Activated T-cell treated with anti-CD3 and anti-CD28 coated beads, Interleukin-2, amount 50 U/mL, for 4 hours (primary cell): ENCODE data around the gene TBX21. TPM values are rescaled to one million over a fixed set of nuclear protein-coding genes. Genes with fewer than 3 reads are reported as not detected.
"Not testable (repeated sequence)": the region's sequence is repeated elsewhere in the genome, so short reads cannot be mapped to it uniquely, and the experiment has no call there.

Experiments
- ATAC-seq, 2 donors: fragments of 200-7000 bp; cut with Tn5 transposase; one replicate each; pipeline ENCODE4 v1.10.0; 2021
- DNase-seq: peaks from one replicate; pipeline ENCODE4 v3.0.0-alpha.2; 2020
- H3K27me3 Mint-ChIP-seq: one replicate; pipeline ENCODE4 v1.8.0; 2021; ENCODE audit warnings: low read depth, mixed read lengths
- H3K36me3 Mint-ChIP-seq: one replicate; pipeline ENCODE4 v1.8.0; 2022; ENCODE audit warnings: mixed read lengths; ENCODE audit not compliant: insufficient read depth
- H3K4me1 Mint-ChIP-seq: one replicate; pipeline ENCODE4 v1.8.0; 2021; ENCODE audit warnings: low read depth, mixed read lengths
- H3K4me3 Mint-ChIP-seq: one replicate; pipeline ENCODE4 v1.8.0; 2021; ENCODE audit warnings: mild to moderate bottlenecking, moderate library complexity, mixed read lengths
- H3K9me3 Mint-ChIP-seq: one replicate; pipeline ENCODE4 v1.8.0; 2021; ENCODE audit warnings: mixed read lengths
- total RNA-seq, 3 donors: library from RNA; stranded (reverse); gene quantifications; one replicate each; pipeline ENCODE4 v1.2.1, GENCODE V29; 2021

Gene TBX21
- total RNA-seq, 3 donors from 2014 or later = 77.8 to 111 (median 101) TPM

- peak; percentile 35 to 46 for ATAC-seq
- peak overlapping the region; percentile 35 for H3K4me3 Mint-ChIP-seq
- no peak for DNase-seq
- no peaks in the 10 kb centered on the region for H3K9me3 Mint-ChIP-seq
- H3K36me3 Mint-ChIP-seq = peaks cover 47% of the 10 kb centered on the region
- peaks cover 48% of the 10 kb centered on the region for H3K4me1 Mint-ChIP-seq
- H3K27me3 Mint-ChIP-seq = no peaks in the 10 kb centered on the region
Measured at GRCh38 chr17:47741109-47741792, 8.2 kb downstream of the TBX21 start.

GRCh38 chr17:47741793-47742145 lies 8.7 kb downstream of the TBX21 start:
- peak in 1 of 2 donors; percentile 25 for ATAC-seq
- peaks cover 43% of the 10 kb centered on the region for H3K4me1 Mint-ChIP-seq
- DNase-seq = no peak

GRCh38 chr17:47742319-47743181 lies 9.5 kb downstream of the TBX21 start:
- Mint-ChIP-seq H3K9me3 (no peaks in the 10 kb centered on the region), H3K36me3 (peaks cover 35% of the 10 kb centered on the region), H3K4me3 (peak overlapping the region; percentile 50), H3K4me1 (peaks cover 36% of the 10 kb centered on the region), H3K27me3 (no peaks in the 10 kb centered on the region)
- peak; percentile 50 to 56 for ATAC-seq
- DNase-seq = peak; percentile 45

More at GRCh38 chr17:47741793-47742145, 8.7 kb downstream of the TBX21 start:
- Mint-ChIP-seq H3K4me3 (peak overlapping the region; percentile 35), H3K27me3 (no peaks in the 10 kb centered on the region), H3K36me3 (peaks cover 43% of the 10 kb centered on the region), H3K9me3 (no peaks in the 10 kb centered on the region)

GRCh38 chr17:47744168-47745036 lies 11.4 kb downstream of the TBX21 start:
- no peak for DNase-seq
- peaks cover 34% of the 10 kb centered on the region for H3K36me3 Mint-ChIP-seq
- peaks cover 28% of the 10 kb centered on the region for H3K4me1 Mint-ChIP-seq
- H3K4me3 Mint-ChIP-seq = no peak overlapping the region
- ATAC-seq = no peak
- H3K27me3 Mint-ChIP-seq = no peaks in the 10 kb centered on the region
- H3K9me3 Mint-ChIP-seq = no peaks in the 10 kb centered on the region

GRCh38 chr17:47745037-47745380 lies 12.0 kb downstream of the TBX21 start:
- H3K27me3 Mint-ChIP-seq = no peaks in the 10 kb centered on the region
- no peaks in the 10 kb centered on the region for H3K9me3 Mint-ChIP-seq
- peaks cover 28% of the 10 kb centered on the region for H3K4me1 Mint-ChIP-seq
- H3K4me3 Mint-ChIP-seq = no peak overlapping the region
- no peak for ATAC-seq
- H3K36me3 Mint-ChIP-seq = peaks cover 35% of the 10 kb centered on the region
- no peak for DNase-seq

- no peak for ATAC-seq
- no peak overlapping the region for H3K4me3 Mint-ChIP-seq
- H3K9me3 Mint-ChIP-seq = no peaks in the 10 kb centered on the region
- peaks cover 6% of the 10 kb centered on the region for H3K36me3 Mint-ChIP-seq
- peaks cover 4% of the 10 kb centered on the region for H3K4me1 Mint-ChIP-seq
- H3K27me3 Mint-ChIP-seq = peaks cover 2% of the 10 kb centered on the region
- no peak for DNase-seq
Measured at GRCh38 chr17:47751471-47751870, 18.4 kb downstream of the TBX21 start.

- no peak overlapping the region for H3K4me3 Mint-ChIP-seq
- peaks cover 9% of the 10 kb centered on the region for H3K9me3 Mint-ChIP-seq
- H3K4me1 Mint-ChIP-seq = no peaks in the 10 kb centered on the region
- peaks cover 2% of the 10 kb centered on the region for H3K36me3 Mint-ChIP-seq
- DNase-seq = no peak
- H3K27me3 Mint-ChIP-seq = peaks cover 5% of the 10 kb centered on the region
- ATAC-seq = no peak
Measured at GRCh38 chr17:47757386-47757785, 24.4 kb downstream of the TBX21 start.

GRCh38 chr17:47760409-47761140 lies 27.5 kb downstream of the TBX21 start:
- no peak for ATAC-seq
- peaks cover 14% of the 10 kb centered on the region for H3K9me3 Mint-ChIP-seq
- no peak for DNase-seq
- peaks cover 4% of the 10 kb centered on the region for H3K27me3 Mint-ChIP-seq
- no peak overlapping the region for H3K4me3 Mint-ChIP-seq
- peaks cover 17% of the 10 kb centered on the region for H3K4me1 Mint-ChIP-seq
- H3K36me3 Mint-ChIP-seq = no peaks in the 10 kb centered on the region

- no peak for DNase-seq
- H3K4me3 Mint-ChIP-seq = no peak overlapping the region
- peaks cover 10% of the 10 kb centered on the region for H3K27me3 Mint-ChIP-seq
- H3K4me1 Mint-ChIP-seq = peaks cover 17% of the 10 kb centered on the region
- no peak for ATAC-seq
- H3K9me3 Mint-ChIP-seq = peaks cover 14% of the 10 kb centered on the region
- no peaks in the 10 kb centered on the region for H3K36me3 Mint-ChIP-seq
Measured at GRCh38 chr17:47762728-47763127, 29.7 kb downstream of the TBX21 start.

GRCh38 chr17:47763913-47764582 lies 31.0 kb downstream of the TBX21 start:
- H3K4me1 Mint-ChIP-seq = peaks cover 17% of the 10 kb centered on the region
- DNase-seq (no peak), ATAC-seq (peak; percentile 96 to 97)
- H3K4me3 Mint-ChIP-seq = no peak overlapping the region
- peaks cover 8% of the 10 kb centered on the region for H3K27me3 Mint-ChIP-seq
- no peaks in the 10 kb centered on the region for H3K36me3 Mint-ChIP-seq
- peaks cover 14% of the 10 kb centered on the region for H3K9me3 Mint-ChIP-seq

GRCh38 chr17:47773649-47774048 lies 40.6 kb downstream of the TBX21 start:
- not testable (repeated sequence) for DNase-seq, H3K4me3 Mint-ChIP-seq, H3K36me3 Mint-ChIP-seq, ATAC-seq, H3K4me1 Mint-ChIP-seq, H3K9me3 Mint-ChIP-seq
- H3K27me3 Mint-ChIP-seq = peaks cover 32% of the 10 kb centered on the region

- Mint-ChIP-seq H3K4me1 (peaks cover 3% of the 10 kb centered on the region), H3K4me3 (no peak overlapping the region), H3K36me3 (no peaks in the 10 kb centered on the region), H3K9me3 (peaks cover 6% of the 10 kb centered on the region), H3K27me3 (peaks cover 29% of the 10 kb centered on the region)
- no peak for ATAC-seq
- DNase-seq = no peak
Measured at GRCh38 chr17:47774331-47774730, 41.3 kb downstream of the TBX21 start.

- Mint-ChIP-seq H3K4me1 (peaks cover 3% of the 10 kb centered on the region), H3K36me3 (no peaks in the 10 kb centered on the region), H3K27me3 (peaks cover 31% of the 10 kb centered on the region), H3K9me3 (peaks cover 6% of the 10 kb centered on the region), H3K4me3 (no peak overlapping the region)
- ATAC-seq = no peak
- no peak for DNase-seq
Measured at GRCh38 chr17:47774987-47775580, 42.0 kb downstream of the TBX21 start.
